Activated naive CD4-positive, alpha-beta T cell treated with anti-CD3 and anti-CD28 coated beads, Interleukin-2, amount 50 U/mL, for 24 hours (primary cell): ENCODE results near the gene LPCAT1.
"Not testable (repeated sequence)": the region's sequence is repeated elsewhere in the genome, so short reads cannot be mapped to it uniquely, and the experiment has no call there.

Experiments used
- H3K27ac Mint-ChIP-seq: one replicate; pipeline ENCODE4 v1.8.0; 2021; ENCODE audit warnings: mild to moderate bottlenecking, mixed read lengths
- H3K27me3 Mint-ChIP-seq: one replicate; pipeline ENCODE4 v1.8.0; 2021; ENCODE audit warnings: mixed read lengths
- H3K36me3 Mint-ChIP-seq: one replicate; pipeline ENCODE4 v1.8.0; 2021; ENCODE audit warnings: mixed read lengths
- H3K4me1 Mint-ChIP-seq: one replicate; pipeline ENCODE4 v1.8.0; 2021; ENCODE audit warnings: mixed read lengths
- H3K4me3 Mint-ChIP-seq: one replicate; pipeline ENCODE4 v1.8.0; 2021; ENCODE audit warnings: mild to moderate bottlenecking, mixed read lengths
- H3K9me3 Mint-ChIP-seq: one replicate; pipeline ENCODE4 v1.8.0; 2021; ENCODE audit warnings: mixed read lengths

The LPCAT1 gene

DNA sequence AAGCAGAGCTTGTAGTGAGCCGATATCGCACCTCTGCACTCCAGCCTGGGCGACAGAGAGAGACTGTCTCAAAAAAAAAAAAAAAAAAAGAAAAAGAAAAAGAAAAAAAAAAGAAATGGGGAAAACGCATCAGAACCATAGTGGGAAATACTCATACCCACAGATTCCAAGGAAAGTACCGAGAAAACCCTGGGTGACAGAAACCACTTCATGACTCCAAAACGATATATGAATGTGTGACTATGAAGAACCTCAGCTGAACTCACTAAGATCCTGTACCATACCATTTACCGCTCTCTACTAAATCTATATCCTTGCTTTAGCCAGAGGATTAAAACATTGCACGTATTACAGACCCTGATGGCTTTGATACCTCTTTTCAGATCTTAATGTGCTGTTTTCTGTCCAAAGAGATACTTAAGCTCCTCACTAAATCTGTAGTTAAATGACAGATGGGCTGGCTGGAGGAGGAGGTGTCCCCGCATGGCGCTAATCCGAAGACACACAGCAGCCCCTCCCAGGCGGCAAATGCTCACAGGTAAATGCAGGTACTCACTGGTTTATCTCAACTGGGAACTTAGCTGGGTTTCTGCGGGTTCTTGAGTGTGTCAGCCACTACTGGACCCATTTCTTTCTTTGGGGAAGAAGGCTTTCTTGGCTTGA lies 2.8 kb downstream of the LPCAT1 start:
- Mint-ChIP-seq H3K4me1 (peaks cover 33% of the 10 kb centered on the region), H3K36me3 (peaks cover 5% of the 10 kb centered on the region), H3K27me3 (no peaks in the 10 kb centered on the region), H3K9me3 (no peaks in the 10 kb centered on the region), H3K27ac (no peak overlapping the region), H3K4me3 (peak overlapping the region; percentile 33)

DNA sequence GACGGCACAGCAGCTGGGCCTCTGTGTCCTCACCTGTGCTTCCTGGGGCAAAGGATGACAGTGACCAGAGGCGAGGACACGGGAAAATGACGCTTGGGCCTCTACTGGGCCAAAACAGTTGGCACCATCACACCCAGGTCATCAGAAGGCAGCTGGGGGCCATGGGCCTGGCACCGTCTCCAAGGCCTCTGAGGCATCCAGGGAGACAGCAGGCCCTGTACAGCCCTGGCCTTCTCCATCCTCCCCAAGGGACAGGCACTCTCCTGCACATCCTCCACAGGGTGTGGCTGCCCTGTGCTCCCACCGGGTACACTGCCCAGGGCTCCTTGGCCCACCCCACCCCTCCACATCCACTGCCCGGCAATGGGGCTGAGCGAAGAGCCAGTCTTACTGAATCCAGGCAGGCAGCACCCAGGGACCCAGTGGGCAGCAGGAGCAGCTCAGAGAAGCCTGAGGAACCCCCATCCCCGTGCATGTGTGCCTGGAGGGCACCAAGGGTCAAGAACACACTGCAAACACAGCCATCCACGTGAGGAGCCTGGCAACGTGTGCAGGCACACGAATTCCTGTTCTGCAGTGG lies 4.0 kb downstream of the LPCAT1 start:
- no peak overlapping the region for H3K4me3 Mint-ChIP-seq
- H3K4me1 Mint-ChIP-seq, result peaks cover 36% of the 10 kb centered on the region
- H3K9me3 Mint-ChIP-seq, result no peaks in the 10 kb centered on the region
- H3K36me3 Mint-ChIP-seq, result peaks cover 5% of the 10 kb centered on the region
- no peak overlapping the region for H3K27ac Mint-ChIP-seq
- no peaks in the 10 kb centered on the region for H3K27me3 Mint-ChIP-seq

DNA sequence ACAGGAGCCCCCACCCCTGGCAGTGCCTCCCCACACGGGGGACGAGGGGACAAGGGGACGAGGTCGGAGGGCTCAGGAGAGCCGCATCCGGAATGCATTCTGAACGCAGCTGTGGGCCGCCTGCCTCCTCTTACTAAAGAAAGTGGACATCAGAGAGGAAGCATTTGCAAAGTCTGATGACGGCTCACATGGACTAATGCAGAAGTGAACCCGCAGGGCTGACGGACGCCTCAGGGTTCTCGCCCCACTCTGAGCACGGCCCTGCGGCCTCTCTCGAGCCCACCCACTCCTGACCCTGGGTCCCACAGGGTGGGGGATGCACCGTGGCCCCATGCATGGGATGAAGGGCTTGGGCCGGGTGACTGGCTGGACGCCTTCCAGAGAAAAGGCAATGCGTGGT lies 5.9 kb downstream of the LPCAT1 start:
- Mint-ChIP-seq H3K27ac (no peak overlapping the region), H3K4me3 (no peak overlapping the region), H3K27me3 (no peaks in the 10 kb centered on the region), H3K9me3 (no peaks in the 10 kb centered on the region), H3K36me3 (peaks cover 6% of the 10 kb centered on the region), H3K4me1 (peaks cover 35% of the 10 kb centered on the region)

DNA sequence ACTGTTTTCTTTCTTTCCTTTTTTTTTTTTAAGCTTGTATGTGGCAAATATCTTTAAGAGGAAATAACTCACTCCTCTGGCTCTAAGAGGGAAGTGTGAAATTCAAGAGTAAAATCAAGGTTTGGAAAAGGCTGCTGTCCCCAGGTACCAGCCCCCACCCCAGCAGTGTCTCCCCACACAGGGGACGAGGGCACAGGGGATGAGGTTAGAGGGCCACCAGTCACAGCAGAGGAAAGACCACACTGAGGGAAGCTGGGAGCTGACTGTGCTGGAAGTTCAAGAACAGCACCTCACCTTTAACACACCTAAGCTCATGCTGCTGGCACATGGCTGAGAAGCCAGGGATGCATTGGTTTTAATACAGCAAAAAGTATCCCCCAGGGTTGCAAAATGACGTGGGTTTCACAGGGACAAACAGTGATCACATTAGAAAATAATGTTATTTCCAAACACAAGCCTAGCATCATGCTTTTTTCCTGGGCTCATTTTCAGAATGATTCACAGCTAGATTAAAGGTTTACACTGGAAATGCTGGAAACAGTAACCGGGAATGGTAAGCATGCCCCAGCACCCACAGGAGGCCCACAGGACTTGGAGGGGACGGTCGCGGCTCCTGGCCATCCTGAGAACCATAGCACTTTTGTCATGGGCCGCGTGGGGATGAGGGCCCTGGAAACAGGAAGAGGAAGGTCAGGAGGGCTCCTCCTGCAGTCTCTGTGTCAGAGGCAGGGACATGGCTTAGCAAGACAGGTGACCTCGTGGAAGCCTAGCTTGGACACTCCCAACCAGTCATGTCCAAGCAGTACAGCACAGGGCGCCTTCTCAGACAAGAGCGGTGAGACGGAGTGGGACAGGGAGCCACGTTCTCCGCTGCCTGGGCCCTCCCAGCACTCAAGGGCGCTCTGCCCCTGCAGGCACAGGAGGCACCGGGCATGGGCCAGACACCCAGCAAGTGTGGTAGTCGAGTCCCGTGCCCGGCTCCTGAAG lies 6.9 kb downstream of the LPCAT1 start:
- Mint-ChIP-seq H3K9me3 (no peaks in the 10 kb centered on the region), H3K4me1 (peaks cover 27% of the 10 kb centered on the region), H3K27me3 (no peaks in the 10 kb centered on the region), H3K36me3 (peaks cover 5% of the 10 kb centered on the region), H3K27ac (no peak overlapping the region), H3K4me3 (no peak overlapping the region)

DNA sequence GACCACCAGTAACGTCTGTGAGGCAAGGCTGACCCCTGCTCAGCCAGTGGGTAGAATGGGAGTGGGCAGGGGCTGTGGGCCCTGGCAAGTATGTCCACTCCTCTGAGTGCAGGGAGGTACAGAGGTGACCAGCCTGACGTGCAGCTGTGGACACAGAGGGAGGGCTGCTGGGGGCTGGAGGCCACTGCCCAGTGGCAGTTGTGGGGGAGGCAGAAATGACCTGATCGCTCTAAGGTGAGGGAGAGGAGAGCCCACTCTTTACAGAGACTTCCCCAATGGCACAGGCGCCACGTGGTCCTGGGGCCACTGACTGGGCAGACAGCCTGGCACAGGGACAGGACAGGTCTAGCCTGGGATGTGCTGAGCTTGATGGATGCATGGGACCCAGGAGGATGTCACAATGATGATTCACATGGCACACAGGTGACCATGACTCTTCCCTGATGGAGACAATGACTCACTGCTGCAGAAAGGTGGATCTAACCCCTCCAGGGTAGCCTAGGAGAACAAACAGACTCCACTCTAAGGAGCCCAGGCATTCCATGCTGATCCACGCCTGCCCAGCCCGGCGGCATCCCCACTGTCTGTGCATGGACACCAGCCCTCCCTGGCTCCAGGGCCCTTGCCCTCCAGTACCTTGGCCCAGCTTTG lies 7.7 kb downstream of the LPCAT1 start:
- Mint-ChIP-seq H3K4me1 (peaks cover 21% of the 10 kb centered on the region), H3K27me3 (no peaks in the 10 kb centered on the region), H3K27ac (no peak overlapping the region), H3K36me3 (peaks cover 4% of the 10 kb centered on the region), H3K4me3 (no peak overlapping the region), H3K9me3 (no peaks in the 10 kb centered on the region)

DNA sequence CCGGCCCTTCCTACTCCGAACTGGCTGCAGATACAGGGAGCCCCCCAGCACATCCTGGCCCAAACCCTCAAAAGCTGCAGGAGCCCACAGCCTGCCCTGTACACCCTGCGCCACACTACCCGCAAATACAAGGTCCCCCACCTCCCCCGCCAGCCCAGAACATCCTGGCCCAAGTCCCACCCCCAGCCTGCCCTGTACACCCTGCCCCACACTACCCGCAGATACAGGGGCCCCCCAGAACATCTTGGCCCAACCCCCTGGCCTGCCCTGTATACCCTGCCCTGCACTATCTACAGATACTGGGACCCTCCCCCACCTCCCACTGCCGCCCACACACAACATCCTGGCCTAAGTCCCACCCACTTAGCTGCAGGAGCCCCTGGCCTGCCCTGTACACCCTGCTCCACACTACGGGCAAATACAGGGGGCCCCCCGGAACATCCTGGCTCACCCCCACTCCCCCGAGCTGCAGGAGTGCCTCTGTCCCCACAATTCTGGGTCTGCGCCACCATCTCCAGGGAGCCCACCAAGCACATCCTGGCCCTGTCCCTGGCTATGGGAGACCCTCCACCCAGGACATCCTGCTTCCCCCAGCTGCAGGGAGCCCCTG lies 8.3 kb downstream of the LPCAT1 start:
- peaks cover 4% of the 10 kb centered on the region for H3K36me3 Mint-ChIP-seq
- H3K27ac Mint-ChIP-seq, result no peak overlapping the region
- no peak overlapping the region for H3K4me3 Mint-ChIP-seq
- no peaks in the 10 kb centered on the region for H3K27me3 Mint-ChIP-seq
- H3K4me1 Mint-ChIP-seq, result peaks cover 19% of the 10 kb centered on the region
- no peaks in the 10 kb centered on the region for H3K9me3 Mint-ChIP-seq

DNA sequence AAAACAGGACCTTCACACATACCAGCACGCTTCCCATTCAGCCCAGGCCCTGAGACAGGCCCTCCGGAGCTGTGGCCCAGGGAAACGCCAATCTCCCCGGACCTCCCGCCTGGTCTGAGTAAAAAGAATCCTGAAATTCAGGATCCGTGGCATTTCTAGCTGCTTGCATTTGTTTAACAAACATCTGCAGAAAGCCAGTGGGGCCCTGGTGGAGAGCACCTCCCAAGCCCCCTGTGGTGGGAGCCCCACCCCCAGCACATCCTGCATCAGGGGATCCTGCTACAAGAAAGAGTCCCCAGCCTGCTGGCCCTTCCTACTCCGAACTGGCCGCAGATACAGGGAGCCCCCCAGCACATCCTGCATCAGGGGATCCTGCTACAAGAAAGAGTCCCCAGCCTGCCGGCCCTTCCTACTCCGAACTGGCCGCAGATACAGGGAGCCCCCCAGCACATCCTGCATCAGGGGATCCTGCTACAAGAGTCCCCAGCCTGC lies 8.9 kb downstream of the LPCAT1 start:
- H3K36me3 Mint-ChIP-seq, H3K4me3 Mint-ChIP-seq, H3K27ac Mint-ChIP-seq, H3K27me3 Mint-ChIP-seq, H3K9me3 Mint-ChIP-seq: not testable (repeated sequence)
- peaks cover 23% of the 10 kb centered on the region for H3K4me1 Mint-ChIP-seq

DNA sequence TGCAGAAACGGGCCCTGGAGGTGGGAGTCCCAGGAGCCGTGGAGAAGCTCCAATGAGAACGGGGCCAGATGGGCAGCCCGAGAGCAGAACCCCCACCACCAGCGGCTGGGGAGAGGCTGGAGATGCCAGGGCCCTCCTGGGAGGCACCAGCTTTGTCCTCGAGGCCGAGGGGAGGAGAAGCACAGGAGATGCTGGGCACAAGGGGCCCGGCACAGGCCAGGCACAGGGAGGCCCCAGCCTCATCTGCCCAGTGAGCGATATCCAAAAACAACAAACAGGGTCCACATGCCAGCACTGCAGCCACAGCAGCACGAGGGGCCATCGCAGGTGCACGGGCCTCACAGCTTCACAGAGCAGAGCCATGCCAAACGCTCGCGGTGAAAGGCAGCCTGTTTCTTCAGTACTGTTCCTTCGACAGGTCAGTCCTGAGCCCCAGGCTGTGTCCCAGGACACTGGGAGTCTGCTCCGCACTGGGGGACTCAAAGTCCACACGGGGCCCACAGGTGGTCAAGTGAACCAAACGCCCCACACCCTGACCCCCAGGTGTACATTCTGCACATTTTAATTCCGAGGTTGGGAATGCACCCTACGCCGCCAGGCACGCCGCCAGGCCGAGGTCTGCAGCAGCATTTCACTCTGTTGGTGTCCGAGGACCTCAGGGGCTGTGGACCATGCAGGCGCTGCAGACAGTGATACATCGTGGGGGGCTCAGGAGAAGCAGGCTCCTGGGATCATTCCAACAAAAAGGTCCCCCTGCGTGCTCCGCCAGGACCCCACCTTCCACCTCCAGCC lies 9.5 kb downstream of the LPCAT1 start:
- Mint-ChIP-seq H3K9me3 (no peaks in the 10 kb centered on the region), H3K4me1 (peaks cover 26% of the 10 kb centered on the region), H3K4me3 (no peak overlapping the region), H3K36me3 (peaks cover 1% of the 10 kb centered on the region), H3K27me3 (no peaks in the 10 kb centered on the region), H3K27ac (no peak overlapping the region)

DNA sequence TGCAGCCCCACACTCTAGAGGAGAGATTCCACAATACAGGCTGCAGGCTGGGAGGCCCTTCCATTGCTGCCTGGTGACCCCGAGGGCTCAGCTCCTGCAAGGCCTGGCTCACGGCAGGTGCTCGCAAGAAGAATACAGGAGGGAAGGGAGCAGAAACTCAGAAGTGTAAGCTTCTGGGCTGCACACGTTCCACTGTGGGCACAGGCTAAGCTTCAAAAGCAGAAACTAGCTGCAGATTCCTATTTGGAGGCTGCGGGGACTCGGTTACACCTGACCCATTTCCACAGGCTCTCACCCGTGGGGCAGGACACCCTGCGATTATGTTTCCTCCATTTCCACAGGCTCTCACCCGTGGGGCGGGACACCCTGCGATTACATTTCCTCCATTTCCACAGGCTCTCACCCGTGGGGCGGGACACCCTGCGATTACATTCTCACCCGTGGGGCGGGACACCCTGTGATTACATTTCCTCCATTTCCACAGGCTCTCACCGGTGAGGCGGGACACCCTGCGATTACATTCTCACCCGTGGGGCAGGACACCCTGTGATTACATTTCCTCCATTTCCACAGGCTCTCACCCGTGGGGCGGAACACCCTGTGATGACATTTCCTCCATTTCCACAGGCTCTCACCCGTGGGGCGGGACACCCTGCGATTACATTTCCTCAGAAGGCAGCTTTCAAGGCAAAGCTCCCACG lies 10.3 kb downstream of the LPCAT1 start:
- Mint-ChIP-seq H3K36me3 (peaks cover 1% of the 10 kb centered on the region), H3K9me3 (no peaks in the 10 kb centered on the region), H3K27me3 (no peaks in the 10 kb centered on the region), H3K27ac (no peak overlapping the region), H3K4me3 (no peak overlapping the region), H3K4me1 (peaks cover 26% of the 10 kb centered on the region)

DNA sequence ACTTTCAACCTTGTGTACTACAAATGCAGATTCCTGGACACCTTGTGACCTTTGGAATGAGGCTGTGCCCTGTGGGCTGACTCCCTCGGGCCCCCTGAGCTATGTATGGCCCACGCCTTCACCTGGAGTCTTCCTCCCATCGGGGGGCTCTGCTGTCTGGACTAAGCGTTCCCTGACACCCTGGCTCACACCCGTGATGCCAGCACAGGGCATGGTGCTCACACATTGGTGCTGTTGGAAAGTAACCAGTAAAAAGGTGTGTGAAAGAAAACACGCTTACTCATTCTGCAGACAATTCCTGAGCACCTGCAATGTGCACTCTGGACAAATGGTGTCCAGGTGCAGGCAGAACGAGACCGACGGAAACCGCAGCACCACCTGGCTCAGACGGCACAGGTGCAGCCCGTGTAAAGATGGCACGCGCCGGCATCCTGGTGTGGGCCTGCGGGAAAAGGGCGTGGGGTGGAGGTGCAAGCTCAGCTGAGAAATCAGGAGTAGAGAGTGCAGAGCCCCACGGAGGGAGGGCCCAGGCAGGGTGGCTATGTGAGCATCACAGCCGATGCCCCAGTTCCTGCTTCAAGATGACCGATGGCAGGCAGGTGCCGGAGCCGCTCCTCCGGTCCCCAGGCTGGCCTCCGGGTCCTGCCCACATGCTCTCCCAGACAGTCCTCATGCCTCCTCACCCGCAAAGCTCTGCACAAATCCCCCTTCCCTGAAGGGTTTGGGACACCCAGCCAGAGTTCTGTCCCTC lies 11.0 kb downstream of the LPCAT1 start:
- Mint-ChIP-seq H3K36me3 (peaks cover 1% of the 10 kb centered on the region), H3K4me1 (peaks cover 26% of the 10 kb centered on the region)

DNA sequence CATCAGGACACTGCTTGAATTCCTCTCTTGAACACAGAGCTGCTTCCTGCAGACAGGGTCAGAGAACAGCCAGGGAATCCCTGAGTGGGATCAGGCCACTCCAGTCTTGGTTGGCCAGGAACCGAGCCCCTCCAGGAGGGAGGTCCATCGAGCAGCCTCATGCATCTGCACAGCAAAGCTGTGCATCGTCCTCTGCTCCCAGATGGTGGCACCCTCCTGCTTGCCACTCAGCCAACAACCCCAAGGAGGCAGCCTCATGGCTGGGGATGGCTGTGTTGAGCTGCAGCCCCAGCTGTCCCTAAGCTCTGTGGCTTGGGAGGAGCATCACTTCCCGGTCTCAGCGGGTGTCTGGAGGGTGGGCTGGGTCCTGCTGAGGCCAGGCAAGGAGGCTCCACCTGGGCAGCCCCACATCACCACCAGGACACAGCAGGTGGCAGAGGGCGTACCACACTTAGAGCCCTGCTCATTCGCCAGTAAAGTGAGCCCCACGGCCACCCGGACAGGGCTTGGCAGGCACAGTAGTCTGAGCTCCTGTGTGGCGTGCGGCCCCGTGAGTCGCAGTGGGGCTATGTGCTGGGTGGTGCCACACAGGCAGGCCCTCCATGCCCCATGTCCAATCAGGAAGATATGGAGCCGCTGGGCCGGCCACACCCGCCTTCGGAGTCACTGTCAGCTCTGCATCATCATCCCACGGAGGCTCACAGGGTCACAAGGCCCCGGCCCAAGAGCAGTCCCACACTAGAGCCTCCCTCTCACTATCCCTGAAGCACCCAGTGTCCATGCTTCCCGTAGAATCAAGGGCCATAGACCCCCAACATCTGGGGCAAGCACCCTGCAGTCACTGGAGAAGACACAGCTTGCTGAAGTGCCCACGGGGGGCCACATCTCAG lies 11.9 kb downstream of the LPCAT1 start:
- no peak overlapping the region for H3K27ac Mint-ChIP-seq
- no peak overlapping the region for H3K4me3 Mint-ChIP-seq
- H3K36me3 Mint-ChIP-seq, result peaks cover 1% of the 10 kb centered on the region
- no peaks in the 10 kb centered on the region for H3K9me3 Mint-ChIP-seq
- peaks cover 23% of the 10 kb centered on the region for H3K4me1 Mint-ChIP-seq
- no peaks in the 10 kb centered on the region for H3K27me3 Mint-ChIP-seq

More for the DNA sequence above, 11.0 kb downstream of the LPCAT1 start:
- Mint-ChIP-seq H3K9me3 (no peaks in the 10 kb centered on the region), H3K4me3 (no peak overlapping the region), H3K27me3 (no peaks in the 10 kb centered on the region), H3K27ac (no peak overlapping the region)

DNA sequence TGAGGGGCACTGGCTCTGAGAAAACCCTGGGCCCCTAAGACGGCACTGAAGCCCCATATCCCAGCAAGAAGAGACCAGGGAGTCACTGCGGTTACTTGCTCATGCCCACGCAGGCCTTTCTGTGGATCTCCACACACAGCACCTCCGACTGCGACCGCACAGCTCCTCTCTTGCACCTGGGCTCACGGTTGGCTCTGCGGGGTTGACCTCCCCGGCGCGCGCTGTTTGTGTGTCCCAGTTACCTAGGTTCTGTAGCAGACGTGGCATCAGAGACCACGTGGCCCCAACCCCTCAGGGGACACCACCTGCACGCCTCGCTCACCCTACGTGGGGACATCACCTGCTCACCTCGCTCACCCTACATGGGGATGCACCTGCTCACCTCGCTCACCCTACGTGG lies 12.7 kb downstream of the LPCAT1 start:
- Mint-ChIP-seq H3K36me3 (peaks cover 1% of the 10 kb centered on the region), H3K4me1 (peaks cover 15% of the 10 kb centered on the region), H3K4me3 (no peak overlapping the region)

DNA sequence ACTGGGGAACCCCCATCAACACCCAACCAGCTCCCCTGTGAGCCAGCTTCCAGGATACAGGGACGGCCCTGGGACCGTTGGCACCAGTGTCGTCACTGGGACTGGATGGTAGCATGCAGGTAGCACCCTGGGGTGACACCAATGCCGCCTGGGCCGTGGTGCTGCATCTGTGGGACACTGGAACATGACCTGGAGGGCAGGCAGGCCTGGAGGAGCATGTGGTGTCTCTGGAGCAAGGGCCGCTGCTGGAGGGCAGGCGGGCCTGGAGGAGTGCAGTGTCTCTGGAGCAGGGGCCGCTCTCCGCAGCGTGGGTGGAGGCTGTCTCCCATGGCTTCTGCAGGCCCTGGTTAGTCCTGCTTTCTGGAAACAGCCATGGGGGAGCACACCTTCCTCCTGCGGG lies 13.1 kb downstream of the LPCAT1 start:
- Mint-ChIP-seq H3K4me3 (no peak overlapping the region), H3K27ac (no peak overlapping the region), H3K27me3 (no peaks in the 10 kb centered on the region), H3K9me3 (no peaks in the 10 kb centered on the region), H3K36me3 (peaks cover 1% of the 10 kb centered on the region), H3K4me1 (peaks cover 12% of the 10 kb centered on the region)

More for the DNA sequence above, 12.7 kb downstream of the LPCAT1 start:
- no peak overlapping the region for H3K27ac Mint-ChIP-seq
- H3K27me3 Mint-ChIP-seq, result no peaks in the 10 kb centered on the region
- no peaks in the 10 kb centered on the region for H3K9me3 Mint-ChIP-seq
